GM12873 (cell line): ENCODE data around the gene TRMT11.

Experiments used
- TF ChIP-seq, protein P1 (sequence below): IDR thresholded peaks from 2 replicates; pipeline ENCODE4 v1.5.1; 2012; ENCODE audit warnings: low read depth, mild to moderate bottlenecking, moderate library complexity, low read length, control low read depth; ENCODE audit not compliant: insufficient read depth; ENCODE audit errors: missing control alignments

Gene TRMT11

DNA sequence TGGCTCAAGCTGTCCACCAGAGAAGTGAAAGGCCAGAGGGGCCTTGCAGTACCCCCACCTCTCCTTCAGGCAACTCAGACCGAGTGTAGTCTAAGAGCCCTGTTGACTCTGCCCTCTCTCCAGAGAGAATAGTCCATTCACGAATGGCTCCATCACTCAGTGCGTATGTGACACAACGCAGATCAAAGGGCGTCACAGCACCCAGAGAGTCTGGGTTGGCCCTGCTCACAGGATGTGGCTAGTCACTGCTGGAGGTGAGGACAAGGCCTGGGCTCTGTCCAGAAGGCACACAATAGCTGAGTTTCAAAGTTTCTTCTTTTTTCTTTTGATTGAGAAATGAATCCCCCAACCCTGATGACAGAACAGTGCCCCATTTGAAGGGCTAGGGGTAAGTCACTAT, 74.1 kb downstream of the TRMT11 start:
- TF ChIP-seq, protein P1, sequence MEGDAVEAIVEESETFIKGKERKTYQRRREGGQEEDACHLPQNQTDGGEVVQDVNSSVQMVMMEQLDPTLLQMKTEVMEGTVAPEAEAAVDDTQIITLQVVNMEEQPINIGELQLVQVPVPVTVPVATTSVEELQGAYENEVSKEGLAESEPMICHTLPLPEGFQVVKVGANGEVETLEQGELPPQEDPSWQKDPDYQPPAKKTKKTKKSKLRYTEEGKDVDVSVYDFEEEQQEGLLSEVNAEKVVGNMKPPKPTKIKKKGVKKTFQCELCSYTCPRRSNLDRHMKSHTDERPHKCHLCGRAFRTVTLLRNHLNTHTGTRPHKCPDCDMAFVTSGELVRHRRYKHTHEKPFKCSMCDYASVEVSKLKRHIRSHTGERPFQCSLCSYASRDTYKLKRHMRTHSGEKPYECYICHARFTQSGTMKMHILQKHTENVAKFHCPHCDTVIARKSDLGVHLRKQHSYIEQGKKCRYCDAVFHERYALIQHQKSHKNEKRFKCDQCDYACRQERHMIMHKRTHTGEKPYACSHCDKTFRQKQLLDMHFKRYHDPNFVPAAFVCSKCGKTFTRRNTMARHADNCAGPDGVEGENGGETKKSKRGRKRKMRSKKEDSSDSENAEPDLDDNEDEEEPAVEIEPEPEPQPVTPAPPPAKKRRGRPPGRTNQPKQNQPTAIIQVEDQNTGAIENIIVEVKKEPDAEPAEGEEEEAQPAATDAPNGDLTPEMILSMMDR: no peak

DNA sequence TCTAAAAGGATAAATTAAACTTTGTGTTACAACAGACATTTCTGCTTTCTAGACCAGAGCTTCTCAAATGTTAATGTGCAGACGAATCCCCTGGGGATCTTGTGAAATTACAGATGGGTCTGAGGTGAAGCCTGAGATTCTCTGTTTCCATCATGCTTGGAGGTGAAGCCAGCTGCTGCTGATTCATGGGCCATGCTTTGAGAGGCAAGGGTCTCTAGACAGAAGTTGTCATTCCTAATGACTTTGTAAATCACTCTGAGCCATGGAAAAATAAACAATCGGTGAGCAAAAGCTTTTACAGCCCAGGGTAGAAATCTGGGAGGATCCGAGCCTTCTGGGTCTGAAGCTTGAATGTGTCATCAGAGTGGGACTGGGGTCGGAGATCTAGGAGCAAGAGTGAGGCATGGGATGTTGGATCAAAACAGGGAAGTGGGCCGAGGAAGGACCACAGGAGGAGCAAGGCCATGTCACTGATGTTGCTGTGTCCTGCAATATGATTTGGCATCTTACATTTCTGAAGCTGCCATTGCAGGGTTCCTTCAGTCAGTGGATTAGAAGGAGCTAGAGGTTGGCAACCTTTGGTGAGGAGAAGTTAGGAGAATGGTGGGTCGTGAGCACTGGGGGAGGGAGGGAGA, 77.3 kb downstream of the TRMT11 start:
- TF ChIP-seq, protein P1: no peak

DNA sequence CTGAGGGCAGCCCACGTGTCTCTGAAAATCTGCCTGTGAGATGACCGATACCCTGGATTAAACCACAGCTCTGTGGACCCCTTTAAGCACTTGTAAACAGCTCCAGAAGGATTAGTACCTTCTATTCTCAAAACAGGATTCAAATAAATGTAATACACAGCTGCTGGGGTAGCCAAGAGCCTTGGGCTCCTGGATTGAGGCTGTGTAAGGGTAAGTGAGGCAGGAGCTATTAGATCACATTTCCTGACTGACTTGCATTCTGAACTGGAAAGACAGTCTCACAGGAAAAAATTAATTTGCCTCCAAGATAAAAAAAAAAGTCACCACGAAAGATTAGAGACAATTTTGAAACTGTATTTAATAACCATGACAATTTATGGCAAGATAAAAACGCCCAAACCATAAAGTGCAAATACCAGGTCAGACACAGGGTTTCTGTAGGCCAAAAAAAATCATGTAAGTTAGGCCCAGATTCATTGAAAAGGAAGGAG, 78.0 kb downstream of the TRMT11 start:
- TF ChIP-seq, protein P1: no peak

DNA sequence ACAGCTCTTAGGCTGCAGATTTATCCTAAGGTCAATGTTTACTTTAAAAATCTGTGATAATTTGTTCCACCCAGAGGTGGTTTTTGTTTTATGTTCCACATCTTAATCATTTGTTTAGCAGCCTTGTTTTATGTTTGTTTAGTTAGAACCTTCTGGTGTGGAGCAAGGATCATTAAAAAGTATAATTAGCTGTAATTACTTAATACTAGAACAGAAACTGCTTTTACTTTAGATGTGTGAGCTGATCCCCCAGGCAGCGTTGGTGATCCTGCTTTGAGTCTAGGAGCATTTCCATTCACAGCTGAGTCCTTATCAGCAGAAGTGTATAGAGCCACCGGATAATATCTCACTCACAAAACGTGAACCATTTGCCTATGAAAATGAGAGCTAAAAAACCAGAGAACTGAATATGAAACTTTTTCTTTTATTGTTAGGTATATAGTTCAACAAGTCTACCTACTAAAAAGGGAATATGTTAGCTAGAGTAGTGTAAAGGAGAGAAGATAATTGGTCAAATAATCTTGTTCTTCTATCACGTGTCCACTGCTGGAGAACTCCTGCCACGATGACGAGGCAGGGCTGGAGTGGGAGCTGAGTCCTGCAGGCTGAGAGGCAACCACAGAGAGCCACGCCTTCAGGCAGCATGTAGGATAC, 78.5 kb downstream of the TRMT11 start:
- TF ChIP-seq, protein P1: no peak

DNA sequence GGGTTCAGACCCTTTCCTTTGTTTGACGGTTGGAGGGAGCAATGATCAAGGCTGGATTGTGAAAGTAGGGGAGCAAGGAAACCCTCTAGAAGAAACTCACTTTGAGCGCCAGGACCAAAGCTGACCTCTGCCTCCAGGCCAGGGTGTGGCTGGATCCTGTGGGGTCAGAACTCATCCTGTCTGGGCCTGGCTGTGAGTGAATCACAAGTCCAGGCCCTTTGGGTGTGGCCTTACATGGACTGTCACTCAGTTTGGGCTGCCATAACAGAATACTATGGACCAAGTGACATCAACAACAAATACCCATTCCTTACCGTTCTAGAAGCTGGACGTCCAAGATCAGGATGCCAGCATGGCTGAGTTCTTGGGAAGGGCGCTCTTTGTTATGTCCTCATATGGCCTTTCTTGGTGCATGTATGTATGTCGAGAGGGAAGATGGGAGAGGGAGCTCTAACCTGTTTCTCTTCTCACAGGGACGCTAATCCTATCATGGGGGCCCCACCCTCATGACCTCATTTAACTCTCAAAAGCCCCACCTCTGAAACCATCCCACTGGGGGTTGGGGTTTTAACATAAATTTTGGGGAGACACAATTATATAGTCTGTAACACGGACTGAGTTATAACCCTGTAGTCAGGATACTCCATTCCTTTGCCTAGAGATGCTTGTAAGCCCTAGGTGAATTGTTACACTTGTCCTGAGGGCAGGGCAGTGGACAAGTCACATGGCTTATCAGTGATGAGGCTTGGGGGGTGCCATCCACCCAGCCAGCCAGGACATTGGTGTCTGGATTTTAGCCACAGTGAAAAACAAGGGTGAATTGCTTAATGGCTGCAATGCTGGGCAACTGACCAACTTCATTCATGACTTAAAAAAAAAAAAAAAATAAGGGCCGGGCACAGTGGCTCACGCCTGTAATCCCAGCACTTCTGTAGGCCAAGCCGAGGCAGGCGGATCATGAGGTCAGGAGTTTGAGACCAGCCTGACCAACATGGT, 80.0 kb downstream of the TRMT11 start:
- TF ChIP-seq, protein P1: no peak

DNA sequence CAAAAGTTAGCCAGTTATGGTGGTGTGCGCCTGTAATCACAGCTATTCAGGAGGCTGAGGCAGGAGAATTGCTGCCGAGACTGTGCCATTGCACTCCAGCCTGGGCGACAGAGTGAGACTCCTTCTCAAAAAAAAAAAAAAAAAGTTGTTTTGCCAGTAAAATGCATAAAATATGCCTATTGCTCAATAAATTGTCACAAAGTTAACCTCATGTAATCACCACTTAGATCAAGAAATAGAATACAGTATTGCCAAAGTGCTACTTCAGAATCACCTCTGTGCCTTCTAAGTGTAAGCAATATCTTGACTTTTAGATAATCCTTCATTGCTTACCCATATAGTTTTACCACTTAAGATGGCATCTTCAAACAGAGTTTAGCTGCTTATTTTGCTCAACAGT, 80.7 kb downstream of the TRMT11 start:
- TF ChIP-seq, protein P1: no peak

DNA sequence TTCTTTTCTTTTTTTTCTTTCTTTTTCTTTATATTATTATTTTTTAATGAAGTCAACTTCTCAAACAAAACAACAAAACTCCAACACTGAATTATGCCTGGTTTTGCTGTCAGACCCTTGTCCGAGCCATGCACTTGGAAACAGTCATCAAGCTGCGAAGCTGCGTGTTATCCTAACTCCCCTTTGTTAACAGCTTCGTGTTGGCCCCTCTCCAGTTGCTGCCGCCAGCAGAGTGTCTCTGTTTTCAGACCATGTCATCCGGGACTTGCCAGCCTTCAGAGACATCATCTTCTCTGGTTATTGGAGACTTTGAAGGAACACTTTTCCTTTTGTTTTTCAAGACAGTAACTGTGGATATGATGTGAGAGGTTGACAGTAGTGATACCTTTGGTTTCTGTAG, 83.1 kb downstream of the TRMT11 start:
- TF ChIP-seq, protein P1: no peak
